Neuron (in vitro differentiated cells): ENCODE data around the gene EIF1B.

Source experiments
- H2AFZ ChIP-seq: one replicate; pipeline ENCODE4 v1.6.1; 2013; ENCODE audit warnings: low read depth, mild to moderate bottlenecking, inconsistent platforms, low read length, moderate library complexity
- H3K27me3 ChIP-seq: one replicate; pipeline ENCODE4 v1.6.1; 2013; ENCODE audit warnings: low read length; ENCODE audit not compliant: insufficient read depth
- H3K36me3 ChIP-seq: one replicate; pipeline ENCODE4 v1.6.1; 2013; ENCODE audit warnings: low read length; ENCODE audit not compliant: insufficient read depth
- H3K4me1 ChIP-seq: one replicate; pipeline ENCODE4 v1.6.1; 2013; ENCODE audit warnings: low read length; ENCODE audit not compliant: insufficient read depth
- H3K4me3 ChIP-seq: 2 replicates; pipeline ENCODE4 v1.5.1; 2013; ENCODE audit warnings: mild to moderate bottlenecking, low read length, moderate library complexity
- H3K9me3 ChIP-seq: one replicate; pipeline ENCODE4 v1.6.1; 2013; ENCODE audit warnings: low read length

Gene EIF1B

DNA sequence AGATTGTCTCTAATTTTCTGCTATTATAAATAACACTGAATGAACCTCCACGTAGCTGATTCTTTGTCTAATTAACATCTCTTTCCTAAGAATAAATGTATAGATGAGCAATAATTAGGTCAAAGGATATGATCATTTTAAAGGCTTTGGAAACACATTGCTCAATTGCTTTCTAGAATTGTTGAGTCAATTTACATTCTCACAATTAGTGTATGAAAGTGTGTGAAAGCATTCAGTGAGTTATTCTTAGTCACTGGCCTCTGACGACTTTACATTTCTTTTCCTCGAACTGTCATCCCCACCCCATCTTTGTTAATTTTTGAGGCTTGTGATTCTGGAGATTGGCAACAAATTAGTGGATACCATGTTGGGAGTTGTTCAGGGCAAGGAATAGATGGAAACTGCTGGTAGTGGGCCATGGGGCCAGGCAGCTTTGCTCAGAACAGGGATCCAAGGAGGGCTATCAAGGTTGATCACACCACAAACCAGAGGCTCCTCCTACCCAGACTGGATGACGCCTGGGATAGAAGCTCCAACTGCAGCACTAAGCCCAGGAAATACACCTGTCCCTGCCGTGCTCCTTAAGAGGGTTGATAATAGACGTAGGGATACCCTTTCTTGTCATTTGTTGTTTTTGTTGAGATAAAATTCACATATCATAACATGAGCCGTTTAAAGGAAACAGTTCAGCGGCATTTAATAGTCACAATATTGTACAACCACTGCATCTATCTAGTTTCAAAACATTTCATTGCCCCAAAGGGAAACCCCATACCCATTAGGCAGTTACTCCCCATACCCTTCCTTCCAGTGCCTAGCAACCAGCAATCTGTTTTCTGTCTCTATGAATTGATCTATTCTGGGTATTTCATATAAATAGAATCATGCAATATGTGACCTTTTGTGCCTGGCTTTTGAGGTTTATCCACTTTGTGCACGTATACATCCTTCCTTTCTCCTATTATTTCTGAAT, 27.9 kb downstream of the EIF1B start:
- Histone ChIP-seq H3K36me3 (no peaks in the 10 kb centered on the region), H3K4me1 (no peaks in the 10 kb centered on the region), H3K27me3 (no peaks in the 10 kb centered on the region), H3K9me3 (no peaks in the 10 kb centered on the region), H2AFZ (no peak overlapping the region), H3K4me3 (no peak overlapping the region)

DNA sequence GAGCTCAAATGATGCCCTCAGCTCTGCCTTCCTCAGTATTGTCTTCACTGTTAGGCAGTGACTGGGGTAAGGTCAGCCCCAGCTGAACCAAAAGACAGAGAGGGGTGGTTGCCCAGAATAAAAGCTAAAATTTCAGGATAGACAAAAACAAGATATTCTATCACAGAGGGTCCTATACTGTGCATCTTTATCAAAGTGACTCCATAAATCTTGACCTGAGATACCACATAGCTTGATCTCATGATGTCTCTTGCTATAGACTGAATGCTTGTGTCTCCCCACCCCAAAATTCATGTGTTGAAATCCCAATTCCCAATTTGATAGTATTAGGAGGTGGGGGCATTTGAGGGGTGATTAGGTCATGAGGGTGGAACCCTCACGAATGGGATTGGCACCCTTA, 30.4 kb downstream of the EIF1B start:
- H3K4me1 ChIP-seq, result no peaks in the 10 kb centered on the region
- no peak overlapping the region for H2AFZ ChIP-seq
- no peaks in the 10 kb centered on the region for H3K27me3 ChIP-seq
- H3K36me3 ChIP-seq, result no peaks in the 10 kb centered on the region
- no peaks in the 10 kb centered on the region for H3K9me3 ChIP-seq
- H3K4me3 ChIP-seq, result no peak overlapping the region

DNA sequence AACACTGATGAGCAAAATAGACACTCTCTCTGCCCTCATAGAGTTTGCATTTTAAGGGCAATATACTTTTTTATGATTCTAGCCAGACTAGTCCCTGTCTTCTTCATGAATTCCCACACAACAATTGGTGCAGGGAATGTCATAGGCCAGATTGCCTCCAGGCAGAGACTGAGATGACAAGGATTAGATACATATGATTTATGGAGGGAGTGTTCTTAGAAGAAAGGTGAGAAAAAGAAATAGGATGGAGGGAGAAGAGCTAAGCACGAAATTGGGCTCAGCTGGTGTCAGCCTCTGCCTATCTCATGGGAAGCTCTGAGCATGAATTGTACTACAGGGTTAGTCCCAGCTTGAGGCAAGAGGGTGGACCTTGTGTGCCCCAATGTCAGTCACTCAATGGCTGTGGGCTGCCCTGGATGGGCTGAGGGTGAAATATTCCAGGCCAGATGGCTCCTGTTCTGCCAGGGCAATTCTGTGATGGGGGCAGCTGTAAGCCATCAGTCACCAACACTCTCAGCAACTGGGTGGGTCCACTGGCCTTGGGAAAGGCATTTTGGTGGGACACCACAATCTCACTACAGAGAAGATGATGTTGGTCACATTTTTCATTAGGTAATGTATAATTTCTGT, 31.1 kb downstream of the EIF1B start:
- H3K4me3 ChIP-seq, result no peak overlapping the region
- no peaks in the 10 kb centered on the region for H3K27me3 ChIP-seq

DNA sequence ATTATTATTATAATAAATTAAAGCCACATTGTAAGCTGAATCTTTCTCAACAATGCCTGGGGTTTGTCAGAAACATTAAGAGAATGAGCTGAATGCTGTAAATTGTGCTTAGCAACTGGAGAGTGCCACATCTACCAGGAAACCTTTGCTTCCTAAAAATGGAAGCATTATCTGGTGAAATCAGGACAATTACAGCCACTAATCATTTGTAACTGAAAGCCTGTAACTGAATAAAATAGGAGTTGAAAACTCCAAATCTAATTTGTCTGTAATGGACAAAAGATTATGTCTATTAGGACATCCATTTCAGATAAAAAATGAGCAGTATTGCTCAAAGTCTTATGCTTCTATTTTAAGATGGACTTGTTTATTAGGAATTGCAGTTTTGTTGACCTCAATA, 32.2 kb downstream of the EIF1B start:
- no peaks in the 10 kb centered on the region for H3K9me3 ChIP-seq
- H3K27me3 ChIP-seq, result no peaks in the 10 kb centered on the region
- no peaks in the 10 kb centered on the region for H3K36me3 ChIP-seq
- no peak overlapping the region for H3K4me3 ChIP-seq
- no peak overlapping the region for H2AFZ ChIP-seq
- no peaks in the 10 kb centered on the region for H3K4me1 ChIP-seq

More for the DNA sequence above, 31.1 kb downstream of the EIF1B start:
- H2AFZ ChIP-seq, result no peak overlapping the region
- H3K36me3 ChIP-seq, result no peaks in the 10 kb centered on the region
- no peaks in the 10 kb centered on the region for H3K4me1 ChIP-seq
- no peaks in the 10 kb centered on the region for H3K9me3 ChIP-seq

DNA sequence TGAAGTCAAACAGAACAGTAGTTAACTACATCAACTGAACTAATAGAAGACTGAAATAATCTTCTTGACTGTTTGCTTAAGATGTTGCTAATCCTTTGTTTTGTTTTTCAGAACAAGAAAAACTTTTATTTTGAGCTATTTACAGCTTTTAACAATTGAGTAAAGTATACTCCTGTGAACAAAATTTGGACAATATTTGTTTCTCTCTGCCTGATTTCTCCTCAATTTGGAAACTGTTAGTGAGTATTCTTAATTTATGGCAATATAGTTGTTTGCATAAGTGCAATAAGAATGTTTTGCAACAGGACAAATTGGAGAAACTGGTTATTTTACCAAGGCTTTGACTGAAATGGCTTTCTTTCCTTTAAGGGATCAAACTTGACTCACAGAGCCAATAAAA, 41.0 kb downstream of the EIF1B start:
- Histone ChIP-seq H3K4me1 (peaks cover 7% of the 10 kb centered on the region), H3K4me3 (no peak overlapping the region), H3K27me3 (no peaks in the 10 kb centered on the region), H3K36me3 (no peaks in the 10 kb centered on the region), H3K9me3 (peaks cover 4% of the 10 kb centered on the region), H2AFZ (no peak overlapping the region)

DNA sequence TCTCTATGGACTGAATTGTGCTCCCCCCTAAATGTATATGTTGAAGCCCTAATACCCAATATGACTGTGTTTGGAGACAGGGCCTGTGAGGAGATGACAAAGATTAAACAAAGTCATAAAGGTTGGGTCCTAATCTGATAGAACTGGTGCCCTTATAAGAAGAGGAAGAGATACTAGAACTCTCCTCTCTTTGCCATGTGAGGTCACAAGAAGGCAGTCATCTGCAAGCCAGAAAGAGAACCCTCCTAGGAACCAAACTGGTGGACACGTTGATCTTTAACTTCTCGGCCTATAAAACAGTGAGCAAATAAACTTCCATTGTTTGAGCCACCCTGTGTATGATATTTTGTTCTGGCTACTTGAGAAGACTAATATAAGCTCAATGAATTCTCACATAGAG, 45.9 kb downstream of the EIF1B start:
- Histone ChIP-seq H3K4me1 (peaks cover 7% of the 10 kb centered on the region), H3K4me3 (no peak overlapping the region), H2AFZ (no peak overlapping the region), H3K36me3 (no peaks in the 10 kb centered on the region), H3K9me3 (no peaks in the 10 kb centered on the region), H3K27me3 (no peaks in the 10 kb centered on the region)

DNA sequence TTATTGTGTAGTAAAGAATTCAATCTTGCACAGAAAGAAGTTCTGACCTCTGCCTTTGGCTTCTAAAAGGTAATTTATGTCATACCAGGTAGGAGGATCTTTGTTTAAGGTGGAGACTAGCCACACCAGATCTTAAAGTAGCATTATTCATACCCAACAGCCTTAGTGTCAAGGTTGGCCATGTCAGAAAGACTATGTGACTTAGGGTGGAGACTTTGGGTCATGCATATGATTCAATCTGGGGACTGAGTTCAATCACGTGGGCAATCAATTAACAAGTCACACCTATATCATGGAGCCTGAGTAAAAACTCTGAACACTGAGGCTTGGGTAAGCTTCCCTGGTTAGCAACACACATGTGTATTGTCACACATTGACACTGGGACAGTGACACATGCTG, 48.9 kb downstream of the EIF1B start:
- Histone ChIP-seq H3K4me1 (no peaks in the 10 kb centered on the region), H3K4me3 (no peak overlapping the region), H2AFZ (no peak overlapping the region), H3K27me3 (peaks cover 3% of the 10 kb centered on the region), H3K9me3 (no peaks in the 10 kb centered on the region), H3K36me3 (no peaks in the 10 kb centered on the region)
